Measurements from ENCODE around the gene TSPAN11.

Gene TSPAN11

GRCh38 chr12:30959110-30959710 is 32.7 kb downstream of the TSPAN11 start:
- DNase-seq: no peak

- no peak for DNase-seq
These were observed 33.2 kb downstream of the TSPAN11 start for GRCh38 chr12:30959778-30960177.

GRCh38 chr12:30961030-30961429 is 34.5 kb downstream of the TSPAN11 start:
- no peak for DNase-seq

GRCh38 chr12:30962047-30962446 is 35.5 kb downstream of the TSPAN11 start:
- DNase-seq: no peak

GRCh38 chr12:30963709-30964564 is 37.4 kb downstream of the TSPAN11 start:
- no peak for DNase-seq

- no peak for DNase-seq
These were observed 38.5 kb downstream of the TSPAN11 start for GRCh38 chr12:30964896-30965612.

- no peak for DNase-seq
These were observed 39.1 kb downstream of the TSPAN11 start for GRCh38 chr12:30965613-30965985.

- DNase-seq: no peak
These were observed 40.5 kb downstream of the TSPAN11 start for GRCh38 chr12:30967026-30967425.

GRCh38 chr12:30968211-30968610 is 41.7 kb downstream of the TSPAN11 start:
- DNase-seq: no peak

- no peak for DNase-seq
These were observed 42.5 kb downstream of the TSPAN11 start for GRCh38 chr12:30969006-30969405.

- no peak for DNase-seq
These were observed 43.3 kb downstream of the TSPAN11 start for GRCh38 chr12:30969606-30970395.

GRCh38 chr12:30970559-30971197 is 44.1 kb downstream of the TSPAN11 start:
- DNase-seq: peak in 1 of 56 donors; percentile 28

GRCh38 chr12:30972035-30972434 is 45.5 kb downstream of the TSPAN11 start:
- DNase-seq: no peak

- DNase-seq: no peak
These were observed 46.6 kb downstream of the TSPAN11 start for GRCh38 chr12:30973175-30973574.

- no peak for DNase-seq
These were observed 47.3 kb downstream of the TSPAN11 start for GRCh38 chr12:30973830-30974229.

- no peak for DNase-seq
These were observed 48.4 kb downstream of the TSPAN11 start for GRCh38 chr12:30974746-30975500.

GRCh38 chr12:30975581-30975980 is 49.0 kb downstream of the TSPAN11 start:
- no peak for DNase-seq

- DNase-seq: no peak
These were observed 49.7 kb downstream of the TSPAN11 start for GRCh38 chr12:30976206-30976605.

GRCh38 chr12:30977124-30977523 is 50.6 kb downstream of the TSPAN11 start:
- peak in 2 of 56 donors; percentile 8 to 24 for DNase-seq

Data from nucleus accumbens (tissue), 56 donors.